Stimulated activated CD8-positive, alpha-beta memory T cell treated with anti-CD3 and anti-CD28 coated beads, Interleukin-4, amount 100 ng/mL, for 48 hours (primary cell): Measurements from ENCODE around the gene B4GALNT3.

ENCODE experiments used
- DNase-seq: peaks from one replicate; pipeline ENCODE4 v3.0.0-alpha.2; 2020

B4GALNT3 gene

DNA sequence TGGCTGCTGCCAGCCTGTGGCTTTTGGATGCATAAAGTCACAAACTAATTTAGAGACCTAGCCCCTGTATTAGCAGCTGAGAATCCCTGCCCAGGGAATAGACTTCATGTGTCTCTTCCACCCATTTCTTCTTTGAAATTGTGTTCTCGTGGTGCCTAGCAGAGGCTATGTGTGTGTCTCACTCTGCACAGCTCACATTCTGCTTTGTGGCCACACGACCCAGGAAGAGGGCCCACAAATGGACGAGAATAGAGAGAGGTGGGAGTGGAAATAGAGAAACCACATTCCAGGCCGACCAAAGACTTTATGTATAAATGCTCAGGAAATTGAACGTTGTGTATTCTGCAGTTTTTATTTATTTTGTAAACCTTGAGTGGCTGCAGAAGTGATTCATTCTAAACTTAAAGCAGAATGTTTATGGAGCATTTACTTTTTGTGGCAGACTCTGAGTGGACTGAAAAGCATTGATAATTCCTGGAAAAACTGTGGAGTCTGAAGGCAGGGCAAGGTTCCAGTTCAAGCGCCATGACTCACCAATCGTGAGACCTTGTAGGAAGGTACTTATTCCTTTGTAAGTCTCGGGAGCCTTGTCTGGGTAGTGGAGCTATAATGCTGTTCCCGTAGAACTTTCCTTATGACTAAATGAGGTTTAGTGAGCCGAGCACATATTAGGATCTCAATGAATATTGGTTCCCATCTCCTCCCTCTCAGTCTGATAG lies 9.1 kb downstream of the B4GALNT3 start:
- no peak for DNase-seq

DNA sequence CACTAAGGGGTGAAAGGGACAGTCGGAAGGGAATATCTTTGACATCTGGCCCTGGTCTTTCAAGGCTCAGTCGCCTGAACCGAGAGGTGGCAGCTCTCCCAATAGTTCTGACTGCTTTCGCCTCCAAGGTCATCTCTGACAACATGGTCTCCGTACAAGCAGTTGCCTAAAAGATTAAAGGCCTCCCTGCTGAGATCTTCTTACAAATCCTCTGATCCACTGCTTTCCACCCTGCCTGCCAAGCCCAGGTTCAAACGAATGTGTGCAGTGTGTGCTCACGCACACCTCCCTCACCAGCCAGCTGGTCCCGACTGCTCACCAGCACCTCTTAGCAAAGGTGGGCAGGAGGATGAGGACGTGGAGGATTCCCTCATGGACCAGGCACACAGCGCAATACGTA lies 10.4 kb downstream of the B4GALNT3 start:
- DNase-seq = no peak

DNA sequence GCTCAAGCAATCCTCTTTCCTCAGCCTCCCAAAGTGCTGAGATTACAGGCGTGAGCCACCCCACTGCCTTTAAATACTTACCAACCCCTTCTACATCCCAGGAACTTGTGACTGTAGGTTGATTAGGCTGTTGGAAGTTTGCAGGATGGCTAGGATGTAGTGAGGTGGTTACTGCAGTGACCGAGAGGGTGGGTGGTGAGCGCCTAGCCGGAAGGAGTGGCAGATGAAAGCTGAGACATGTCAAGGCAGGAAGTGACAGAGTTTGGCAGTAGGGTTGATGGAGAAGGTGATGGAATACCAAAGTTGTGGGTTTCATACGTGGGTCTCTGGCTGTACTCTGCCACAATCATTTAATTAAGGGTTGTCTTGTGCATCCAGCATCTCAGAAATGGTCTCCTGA lies 13.5 kb downstream of the B4GALNT3 start:
- no peak for DNase-seq

DNA sequence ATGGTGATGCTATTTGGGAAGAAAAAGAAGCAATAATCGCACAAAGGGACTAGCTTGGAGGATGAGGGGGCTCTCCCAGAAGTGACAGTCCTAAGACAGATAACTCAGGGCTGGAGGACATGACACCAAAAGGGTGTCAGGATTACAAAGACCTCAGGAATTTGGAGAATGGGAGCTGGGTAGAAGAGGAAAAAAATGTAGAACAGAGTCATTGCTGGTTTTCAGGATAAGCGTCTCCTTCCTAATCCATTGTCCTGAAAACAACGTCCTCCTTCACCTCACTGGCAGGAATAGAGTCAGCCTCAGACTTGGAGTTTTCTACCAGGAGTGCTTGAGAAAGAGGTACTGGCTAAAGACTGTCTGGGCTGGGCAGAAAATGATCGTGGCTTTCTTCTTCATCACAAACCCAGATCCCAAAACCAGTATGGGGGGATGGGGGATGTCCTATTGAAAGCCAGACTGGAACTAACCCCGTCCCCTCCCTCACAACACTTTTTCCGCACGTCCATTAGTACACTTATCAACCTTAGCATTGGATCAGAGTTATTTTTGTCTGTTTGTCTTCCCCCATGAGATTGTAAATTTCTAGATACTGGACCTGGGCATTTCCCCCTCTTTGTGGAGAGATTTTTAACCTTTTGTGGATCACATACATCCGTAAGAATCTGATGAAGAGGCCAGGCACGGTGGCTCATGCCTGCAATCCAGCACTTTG lies 14.3 kb downstream of the B4GALNT3 start:
- no peak for DNase-seq

GRCh38 chr12:475286-475685 lies 15.5 kb downstream of the B4GALNT3 start:
- DNase-seq = no peak

- no peak for DNase-seq
Observed at GRCh38 chr12:479161-479560, 19.4 kb downstream of the B4GALNT3 start.

DNA sequence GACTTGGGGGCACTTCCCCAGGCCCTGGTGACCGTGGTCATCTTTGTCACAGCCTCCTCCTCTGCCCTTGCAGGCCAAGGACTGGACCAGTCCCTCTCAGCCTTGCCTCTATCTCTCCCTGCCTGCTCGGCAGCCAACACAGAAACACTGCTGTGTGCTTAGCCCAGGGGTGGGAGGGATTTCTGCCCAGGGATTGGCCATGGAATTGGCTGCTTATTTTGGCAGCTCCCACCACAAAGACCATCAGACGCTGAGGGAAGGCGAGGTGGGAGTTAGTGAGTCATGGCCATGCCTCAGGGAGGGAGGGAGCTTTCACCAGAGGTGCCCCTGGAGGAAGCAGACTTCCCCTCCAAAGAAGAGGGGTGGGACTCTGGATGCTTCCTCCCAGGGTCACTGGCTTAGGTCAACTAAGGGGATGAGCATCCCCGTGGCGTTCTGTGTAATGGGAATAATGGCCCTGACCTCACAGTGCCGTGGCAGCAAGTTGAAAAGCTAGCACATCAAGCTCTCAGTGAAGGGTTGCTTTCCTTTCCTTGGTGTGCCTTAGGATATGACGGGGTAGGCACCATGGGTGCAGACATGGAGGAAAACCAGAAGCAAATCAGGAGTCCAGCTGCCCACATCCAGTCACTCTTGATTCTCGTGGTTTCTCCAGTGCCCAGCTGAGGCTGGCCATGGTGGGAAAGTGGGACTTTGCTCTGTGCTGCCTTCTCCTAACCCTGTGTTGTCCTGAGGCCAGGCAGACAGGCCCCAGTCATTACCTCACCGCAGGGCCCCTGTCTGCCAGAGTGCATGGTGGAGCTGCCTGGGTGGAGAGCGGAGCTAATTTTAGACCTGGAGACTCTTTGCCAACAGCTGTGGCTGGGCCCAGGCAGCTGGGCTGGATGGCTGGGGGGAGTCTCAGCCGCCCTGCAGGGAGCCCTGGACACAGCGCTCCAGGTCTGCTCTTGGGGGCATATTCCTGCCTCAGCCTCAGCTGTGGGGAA lies 21.4 kb downstream of the B4GALNT3 start:
- no peak for DNase-seq

GRCh38 chr12:482061-482460 lies 22.3 kb downstream of the B4GALNT3 start:
- DNase-seq = no peak

DNA sequence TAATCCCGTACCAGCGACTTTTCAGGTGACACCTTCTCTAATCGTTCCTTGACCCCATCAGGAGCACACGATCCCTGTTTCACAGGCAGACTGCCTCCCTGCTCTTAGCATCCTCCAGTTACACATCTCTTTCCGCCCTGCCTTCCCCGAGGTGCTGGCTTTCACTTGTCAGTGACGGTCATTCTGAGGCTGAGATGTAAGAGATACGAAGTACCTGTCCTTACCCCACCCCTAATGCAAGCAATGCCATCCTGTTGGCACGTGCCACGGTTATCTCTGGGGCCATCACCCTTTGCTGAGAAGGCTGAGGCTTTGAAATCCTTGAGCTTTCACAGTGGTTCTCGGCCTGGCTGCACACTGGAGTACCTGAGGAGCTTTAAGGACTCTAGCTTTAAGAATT lies 24.4 kb downstream of the B4GALNT3 start:
- no peak for DNase-seq

- DNase-seq = no peak
Observed at GRCh38 chr12:490260-490659, 30.5 kb downstream of the B4GALNT3 start.

GRCh38 chr12:495466-495865 lies 35.7 kb downstream of the B4GALNT3 start:
- DNase-seq = no peak

- no peak for DNase-seq
Observed at GRCh38 chr12:496736-497135, 37.0 kb downstream of the B4GALNT3 start.

- no peak for DNase-seq
Observed at GRCh38 chr12:497501-498160, 37.9 kb downstream of the B4GALNT3 start.

DNA sequence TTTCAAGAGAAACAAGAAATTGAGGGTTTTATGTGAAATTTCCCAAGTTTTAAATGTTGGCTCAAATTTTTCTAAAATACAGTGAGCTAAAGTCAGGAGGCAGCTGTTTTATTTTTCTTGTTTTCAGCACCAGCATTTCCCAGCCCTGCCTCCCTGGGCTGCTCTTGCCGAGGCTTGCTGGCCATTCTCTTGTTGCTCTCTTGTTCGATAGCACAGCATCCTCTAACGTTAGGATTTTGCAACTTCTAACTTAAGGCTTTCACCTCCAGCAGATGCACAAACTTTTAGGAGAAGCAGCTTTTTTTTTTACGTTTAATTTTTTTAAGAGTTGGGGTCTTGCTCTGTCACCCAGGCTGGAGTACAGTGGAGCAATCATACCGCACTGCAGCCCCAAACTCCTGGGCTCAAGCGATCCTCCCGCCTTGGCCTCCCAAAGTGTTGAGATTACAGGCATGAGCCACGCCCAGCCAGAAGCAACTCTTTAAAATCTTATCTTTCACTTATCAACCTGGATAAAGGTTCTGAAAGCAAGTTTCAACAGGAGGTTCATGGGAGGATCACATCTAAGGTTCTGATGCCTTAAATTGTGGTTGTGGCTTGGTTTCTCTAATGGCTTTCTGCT lies 40.2 kb downstream of the B4GALNT3 start:
- DNase-seq = no peak

GRCh38 chr12:501722-502447 lies 42.1 kb downstream of the B4GALNT3 start:
- no peak for DNase-seq

GRCh38 chr12:503111-503761 lies 43.5 kb downstream of the B4GALNT3 start:
- DNase-seq = no peak

DNA sequence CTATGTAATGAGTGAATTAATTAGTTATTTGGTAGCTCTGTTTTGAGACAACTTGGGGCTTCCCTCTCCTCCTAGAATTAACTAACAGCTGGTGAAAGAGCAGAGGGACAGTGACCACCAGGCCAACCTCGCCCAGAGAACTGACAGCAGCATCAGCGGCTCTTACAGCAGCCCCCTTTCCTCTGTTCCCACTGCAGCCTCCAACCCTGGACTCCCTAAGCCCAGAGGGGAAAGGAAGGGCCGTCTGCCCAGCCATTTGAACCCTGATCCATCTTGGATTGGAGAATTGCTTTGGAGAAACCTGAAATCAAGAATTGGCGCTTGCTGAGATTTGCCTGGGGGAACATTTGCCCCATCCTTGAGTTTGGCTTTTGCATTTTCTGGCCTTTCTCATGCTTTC lies 45.5 kb downstream of the B4GALNT3 start:
- DNase-seq = no peak

DNA sequence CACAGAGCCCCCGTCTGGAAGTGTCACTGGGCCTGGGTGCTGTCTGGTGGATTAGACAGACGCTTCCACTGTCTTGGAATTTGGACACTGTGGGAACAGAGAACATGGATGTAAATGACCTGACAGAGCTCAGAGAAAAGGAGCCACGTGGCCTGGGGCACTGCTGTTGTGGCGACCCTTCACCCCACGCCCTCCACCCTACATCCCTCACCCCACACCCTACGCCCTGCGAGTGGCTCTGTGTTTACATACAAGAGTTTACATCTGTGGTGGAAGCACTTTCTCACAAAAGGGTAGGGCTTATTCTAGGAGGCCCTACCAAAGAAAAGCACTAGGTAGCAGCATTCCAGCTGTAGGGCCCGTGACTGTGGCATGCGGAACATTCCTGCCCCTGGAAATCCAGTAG lies 47.7 kb downstream of the B4GALNT3 start:
- DNase-seq = no peak

- no peak for DNase-seq
Observed at GRCh38 chr12:508145-508544, 48.4 kb downstream of the B4GALNT3 start.

- no peak for DNase-seq
Observed at GRCh38 chr12:508795-509194, 49.1 kb downstream of the B4GALNT3 start.

- no peak for DNase-seq
Observed at GRCh38 chr12:509500-509899, 49.8 kb downstream of the B4GALNT3 start.
